Liver (tissue), 9 donors: ENCODE results near the gene WDR19. TPM values are rescaled to one million over a fixed set of nuclear protein-coding genes. Genes with fewer than 3 reads are reported as not detected.

Experiments
- DNase-seq: peaks from one replicate; pipeline ENCODE4 v3.0.0-alpha.2; 2017; ENCODE audit warnings: low spot score
- H3K27ac ChIP-seq, 2 donors: one replicate each; pipeline ENCODE4 v1.7.0; 2013; ENCODE audit warnings: inconsistent platforms in 2 of 2, low read length in 2 of 2, control low read depth in 1 of 2, low read depth in 1 of 2, mild to moderate bottlenecking in 1 of 2
- H3K27me3 ChIP-seq, 4 donors: one replicate each; pipeline versions ENCODE4 v1.6.1 to v1.7.0; 2013; ENCODE audit warnings: low read length in 3 of 4, inconsistent platforms in 1 of 4, mild to moderate bottlenecking in 1 of 4, moderate library complexity in 1 of 4; ENCODE audit not compliant: control insufficient read depth in 4 of 4, insufficient read depth in 4 of 4
- H3K36me3 ChIP-seq, 4 donors: one replicate each; pipeline versions ENCODE4 v1.6.1 to v1.7.0; 2013; ENCODE audit warnings: low read length in 3 of 4, mild to moderate bottlenecking in 3 of 4, low read depth in 1 of 4, moderate library complexity in 1 of 4; ENCODE audit not compliant: control insufficient read depth in 4 of 4, insufficient read depth in 3 of 4
- H3K4me1 ChIP-seq, 4 donors: one replicate each; pipeline versions ENCODE4 v1.6.1 to v1.7.0; 2013; ENCODE audit warnings: low read length in 3 of 4, mild to moderate bottlenecking in 3 of 4, moderate library complexity in 1 of 4; ENCODE audit not compliant: control insufficient read depth in 4 of 4, insufficient read depth in 4 of 4
- H3K4me3 ChIP-seq, 3 donors: one replicate each; pipeline versions ENCODE4 v1.6.1 to v1.7.0; 2013; ENCODE audit warnings: low read length in 3 of 3, control low read depth in 1 of 3, low read depth in 1 of 3, mild to moderate bottlenecking in 1 of 3
- H3K9ac ChIP-seq, 2 donors: one replicate each; pipeline ENCODE4 v1.7.0; 2013; ENCODE audit warnings: low read length in 2 of 2, mild to moderate bottlenecking in 2 of 2, moderate library complexity in 2 of 2, control low read depth in 1 of 2, low read depth in 1 of 2
- H3K9me3 ChIP-seq, 4 donors: one replicate each; pipeline versions ENCODE4 v1.6.1 to v1.7.0; 2013; ENCODE audit warnings: low read length in 3 of 4; ENCODE audit not compliant: control insufficient read depth in 4 of 4
- ATF3 ChIP-seq: IDR thresholded peaks from 2 replicates; pipeline ENCODE4 v1.6.1; 2016; ENCODE audit warnings: antibody characterized with exemption
- FOXA2 ChIP-seq: IDR thresholded peaks from 2 replicates; pipeline ENCODE4 v1.6.1; 2016; ENCODE audit warnings: antibody characterized with exemption
- HNF4A ChIP-seq, 2 donors: conservative IDR thresholded peaks; 2 replicates each; pipeline ENCODE4 v1.6.1; 2016; ENCODE audit warnings: antibody characterized with exemption in 2 of 2, mild to moderate bottlenecking in 2 of 2
- HNF4G ChIP-seq: IDR thresholded peaks from 2 replicates; pipeline ENCODE4 v1.6.1; 2016; ENCODE audit warnings: antibody characterized with exemption
- MAX ChIP-seq: IDR thresholded peaks from 2 replicates; pipeline ENCODE4 v1.6.1; 2016; ENCODE audit warnings: antibody characterized with exemption
- RAD21 ChIP-seq, 2 donors: IDR thresholded peaks; 2 replicates each; pipeline ENCODE4 v1.6.1; 2016; ENCODE audit warnings: antibody characterized with exemption in 2 of 2, mild to moderate bottlenecking in 2 of 2
- REST ChIP-seq: IDR thresholded peaks from 2 replicates; pipeline ENCODE4 v1.6.1; 2016; ENCODE audit warnings: antibody characterized with exemption, mild to moderate bottlenecking
- RXRA ChIP-seq, 2 donors: IDR thresholded peaks; 2 replicates each; pipeline ENCODE4 v1.6.1; 2017 to 2018; ENCODE audit warnings: antibody characterized with exemption in 2 of 2, mild to moderate bottlenecking in 1 of 2
- SP1 ChIP-seq: IDR thresholded peaks from 2 replicates; pipeline ENCODE4 v1.6.1; 2018; ENCODE audit warnings: antibody characterized with exemption, mild to moderate bottlenecking
- TAF1 ChIP-seq: conservative IDR thresholded peaks from 2 replicates; pipeline ENCODE4 v1.6.1; 2016; ENCODE audit warnings: antibody characterized with exemption, mild to moderate bottlenecking
- ZBTB33 ChIP-seq: IDR thresholded peaks from 2 replicates; pipeline ENCODE4 v1.6.1; 2016; ENCODE audit warnings: antibody characterized with exemption
- WGBS: extraction: QIAGEN DNeasy Blood & Tissue Kit; methylation state at CpG from one replicate; pipeline ENCODE4 v1.1.7; 2013; 5-methylcytosine and 5-hydroxymethylcytosine counted together
- polyA plus RNA-seq, 2 donors: library from polyadenylated mRNA; stranded (reverse) in 1 of 2; unstranded in 1 of 2; fragments of 200-250 nt in 1 of 2; fragments of >200 nt in 1 of 2; fragmentation: Nextera tagmentation in 1 of 2; extraction: Ambion mirVana in 1 of 2; gene quantifications; one replicate each; pipeline versions ENCODE4 v1.2.1 to v1.2.3, GENCODE V29; 2013 to 2015
- total RNA-seq, 2 donors: library from RNA; depleted of rRNA; stranded (reverse); fragments of >200 nt; gene quantifications; one replicate each; pipeline ENCODE4 v1.2.3, GENCODE V29; 2014
- donor health status: healthy.
- donor health status: healthy.
- donor health status: healthy.
- donor health status: healthy.
- donor health status: healthy.

The WDR19 gene
- total and polyA plus RNA-seq, 4 donors, result 9.5 to 34.3 (median 17.7) TPM

- no peak overlapping the region for H3K27ac ChIP-seq
- H3K9ac ChIP-seq, result no peak overlapping the region
- H3K4me1 ChIP-seq, result no peaks in the 10 kb centered on the region
- H3K27me3 ChIP-seq, result no peaks in the 10 kb centered on the region
- TF ChIP-seq ATF3 (no peak), FOXA2 (no peak), HNF4G (no peak), RAD21 (IDR thresholded peaks at IDR 0.05) (no peak), MAX (no peak), HNF4A (conservative IDR thresholded peaks at IDR 0.05) (no peak), REST (no peak)
- DNase-seq, result no peak
- H3K9me3 ChIP-seq, result no peaks in the 10 kb centered on the region
- peaks cover 10 to 47% (median 32%) of the 10 kb centered on the region in 4 donors for H3K36me3 ChIP-seq
- 99% methylated on average over 1 of the region's 1 CpG for WGBS
- no peak overlapping the region for H3K4me3 ChIP-seq
Measured at GRCh38 chr4:39302901-39303300, 120.6 kb downstream of the WDR19 start.

- Histone ChIP-seq H3K4me3 (no peak overlapping the region), H3K36me3 (peaks cover 14 to 46% (median 32%) of the 10 kb centered on the region in 4 donors), H3K27me3 (no peaks in the 10 kb centered on the region), H3K4me1 (no peaks in the 10 kb centered on the region), H3K27ac (no peak overlapping the region), H3K9me3 (no peaks in the 10 kb centered on the region), H3K9ac (no peak overlapping the region)
- 92% methylated on average over 3 of the region's 3 CpGs for WGBS
- TF ChIP-seq SP1, result no peak
- TF ChIP-seq TAF1, result no peak
- TF ChIP-seq ZBTB33, result no peak
- TF ChIP-seq FOXA2, result no peak
- no peak for DNase-seq
Measured at GRCh38 chr4:39303871-39304270, 121.5 kb downstream of the WDR19 start.

- TF ChIP-seq TAF1 (no peak), RXRA (IDR thresholded peaks at IDR 0.05) (no peak)
- Histone ChIP-seq H3K27ac (no peak overlapping the region), H3K36me3 (peaks cover 10 to 43% (median 31%) of the 10 kb centered on the region in 4 donors), H3K9ac (no peak overlapping the region), H3K4me3 (no peak overlapping the region), H3K27me3 (no peaks in the 10 kb centered on the region), H3K4me1 (no peaks in the 10 kb centered on the region), H3K9me3 (no peaks in the 10 kb centered on the region)
- WGBS, result 88% methylated on average over 5 of the region's 5 CpGs
- DNase-seq, result no peak
Measured at GRCh38 chr4:39304651-39305050, 122.3 kb downstream of the WDR19 start.
